HEK293 (cell line): ENCODE results near the gene SP6.

Experiments
- CTCF ChIA-PET: fragments of 350-600 bp; formaldehyde crosslinking; extraction: SDS; loops from one replicate; lab custom pipeline; 2021; ENCODE audit warnings: antibody characterized with exemption; lab: Yijun Ruan, JAX
- POLR2A ChIA-PET: fragments of 300-600 bp; formaldehyde crosslinking; extraction: SDS; loops from one replicate; lab custom pipeline; 2020; ENCODE audit warnings: antibody characterized with exemption, inconsistent platforms; lab: Yijun Ruan, JAX
- H3K27ac ChIP-seq: fragments of 200-500 bp; sonication (Bioruptor generic); 2 replicates; pipeline ENCODE4 v1.5.1; 2014; ENCODE audit warnings: low read depth, low read length, control low read depth, inconsistent platforms; ENCODE audit errors: extremely low read depth
- H3K36me3 ChIP-seq, 2 experiments: fragments of 200-500 bp in 1 of 2; sonication (Bioruptor generic) in 1 of 2; 1 replicate in 1 of 2; 2 replicates in 1 of 2; pipeline ENCODE4 v1.5.1; 2014 to 2017; ENCODE audit warnings: inconsistent platforms in 2 of 2, low read length in 2 of 2; ENCODE audit not compliant: control insufficient read depth in 2 of 2, insufficient read depth in 1 of 2
- H3K4me1 ChIP-seq: fragments of 200-500 bp; sonication (Bioruptor generic); 2 replicates; pipeline ENCODE4 v1.5.1; 2014; ENCODE audit warnings: mild to moderate bottlenecking, low read length, inconsistent platforms; ENCODE audit not compliant: control insufficient read depth, insufficient read depth
- H3K4me3 ChIP-seq: 2 replicates; pipeline ENCODE4 v1.5.1; 2011; ENCODE audit warnings: low read depth, mild to moderate bottlenecking, control low read depth, low read length, moderate library complexity
- H3K9me3 ChIP-seq: fragments of 200-500 bp; sonication (Bioruptor generic); 2 replicates; pipeline ENCODE4 v1.5.1; 2014; ENCODE audit warnings: low read depth, low read length, inconsistent platforms; ENCODE audit not compliant: control insufficient read depth, insufficient read depth
- BCL11B ChIP-seq: fragments of 450-650 bp; formaldehyde crosslinking; IDR thresholded peaks from 2 replicates; pipeline ENCODE4 v1.5.1; 2016; ENCODE audit warnings: low read depth, missing biosample characterization, missing genetic modification characterization
- GLI4 ChIP-seq: fragments of 450-650 bp; formaldehyde crosslinking; IDR thresholded peaks from 2 replicates; pipeline ENCODE4 v1.5.1; 2016; ENCODE audit warnings: missing biosample characterization, missing genetic modification characterization
- PBX3 ChIP-seq: sonication (generic); formaldehyde crosslinking; IDR thresholded peaks from 2 replicates; pipeline ENCODE4 v1.8.1; 2022; ENCODE audit warnings: mild to moderate bottlenecking, moderate library complexity, missing genetic modification reagents
- PRDM10 ChIP-seq: fragments of 450-650 bp; formaldehyde crosslinking; IDR thresholded peaks from 2 replicates; pipeline ENCODE4 v1.5.1; 2016; ENCODE audit warnings: missing biosample characterization, missing genetic modification characterization
- TRIM28 ChIP-seq: IDR thresholded peaks from 2 replicates; pipeline ENCODE4 v1.6.1; 2011; ENCODE audit warnings: low read length, control low read depth, borderline replicate concordance
- YY1 ChIP-seq: fragments of 450-650 bp; formaldehyde crosslinking; IDR thresholded peaks from 2 replicates; pipeline ENCODE4 v1.5.1; 2018; ENCODE audit warnings: missing biosample characterization, missing genetic modification characterization
- ZBTB17 ChIP-seq: fragments of 450-650 bp; formaldehyde crosslinking; IDR thresholded peaks from 2 replicates; pipeline ENCODE4 v1.5.1; 2016; ENCODE audit warnings: missing biosample characterization, missing genetic modification characterization
- ZBTB48 ChIP-seq: fragments of 450-650 bp; formaldehyde crosslinking; IDR thresholded peaks from 2 replicates; pipeline ENCODE4 v1.5.1; 2016; ENCODE audit warnings: missing biosample characterization, missing genetic modification characterization
- ZNF114 ChIP-seq: fragments of 450-650 bp; formaldehyde crosslinking; IDR thresholded peaks from 2 replicates; pipeline ENCODE4 v1.5.0; 2017; ENCODE audit warnings: missing biosample characterization, missing genetic modification characterization
- ZNF157 ChIP-seq: fragments of 450-650 bp; formaldehyde crosslinking; IDR thresholded peaks from 2 replicates; pipeline ENCODE4 v1.5.1; 2016; ENCODE audit warnings: missing biosample characterization, missing genetic modification characterization
- ZNF214 ChIP-seq: fragments of 450-650 bp; formaldehyde crosslinking; IDR thresholded peaks from 2 replicates; pipeline ENCODE4 v1.5.1; 2017; ENCODE audit warnings: missing biosample characterization, mild to moderate bottlenecking, missing genetic modification characterization, borderline replicate concordance
- ZNF24 ChIP-seq: fragments of 450-650 bp; formaldehyde crosslinking; IDR thresholded peaks from 2 replicates; pipeline ENCODE4 v1.5.1; 2016; ENCODE audit warnings: missing biosample characterization, missing genetic modification characterization
- ZNF48 ChIP-seq: fragments of 450-650 bp; formaldehyde crosslinking; IDR thresholded peaks from 2 replicates; pipeline ENCODE4 v1.5.1; 2016; ENCODE audit warnings: missing biosample characterization, missing genetic modification characterization
- ZNF501 ChIP-seq: fragments of 450-650 bp; formaldehyde crosslinking; IDR thresholded peaks from 2 replicates; pipeline ENCODE4 v1.5.1; 2016; ENCODE audit warnings: missing biosample characterization, missing genetic modification characterization
- ZNF513 ChIP-seq: fragments of 450-650 bp; IDR thresholded peaks from 2 replicates; pipeline ENCODE4 v1.5.1; 2018; ENCODE audit warnings: missing biosample characterization, missing genetic modification characterization
- ZNF529 ChIP-seq: fragments of 450-650 bp; formaldehyde crosslinking; IDR thresholded peaks from 2 replicates; pipeline ENCODE4 v1.5.1; 2017; ENCODE audit warnings: missing genetic modification characterization, missing biosample characterization; ENCODE audit not compliant: insufficient replicate concordance
- ZNF530 ChIP-seq: fragments of 450-650 bp; formaldehyde crosslinking; IDR thresholded peaks from 2 replicates; pipeline ENCODE4 v1.5.1; 2016; ENCODE audit warnings: low read depth, missing biosample characterization, missing genetic modification characterization
- ZNF544 ChIP-seq: fragments of 450-650 bp; formaldehyde crosslinking; IDR thresholded peaks from 2 replicates; pipeline ENCODE4 v1.5.0; 2017; ENCODE audit warnings: missing biosample characterization, missing genetic modification characterization
- ZNF585B ChIP-seq: fragments of 450-650 bp; formaldehyde crosslinking; IDR thresholded peaks from 2 replicates; pipeline ENCODE4 v1.5.1; 2016; ENCODE audit warnings: missing biosample characterization, missing genetic modification characterization
- ZNF621 ChIP-seq: fragments of 450-650 bp; formaldehyde crosslinking; IDR thresholded peaks from 2 replicates; pipeline ENCODE4 v1.5.1; 2017; ENCODE audit warnings: missing biosample characterization, missing genetic modification characterization
- ZNF624 ChIP-seq: fragments of 450-650 bp; formaldehyde crosslinking; IDR thresholded peaks from 2 replicates; pipeline ENCODE4 v1.5.1; 2017; ENCODE audit warnings: missing biosample characterization, missing genetic modification characterization
- ZNF704 ChIP-seq: fragments of 450-650 bp; formaldehyde crosslinking; IDR thresholded peaks from 2 replicates; pipeline ENCODE4 v1.5.1; 2016; ENCODE audit warnings: missing biosample characterization, missing genetic modification characterization
- ZNF707 ChIP-seq: fragments of 450-650 bp; formaldehyde crosslinking; IDR thresholded peaks from 2 replicates; pipeline ENCODE4 v1.5.1; 2016; ENCODE audit warnings: missing biosample characterization, missing genetic modification characterization
- ZNF777 ChIP-seq: fragments of 450-650 bp; formaldehyde crosslinking; IDR thresholded peaks from 2 replicates; pipeline ENCODE4 v1.5.1; 2017; ENCODE audit warnings: missing biosample characterization, missing genetic modification characterization, borderline replicate concordance

Gene SP6

GRCh38 chr17:47804461-47804860 lies 46.5 kb downstream of the SP6 start:
- TF ChIP-seq ZNF777 (tag by site-specific recombination) (no peak), ZBTB48 (tag by site-specific recombination) (no peak), ZNF513 (tag by site-specific recombination) (no peak), ZNF624 (tag by site-specific recombination) (no peak), ZNF621 (tag by site-specific recombination) (no peak), ZNF707 (no peak), BCL11B (tag by site-specific recombination) (no peak), YY1 (tag by site-specific recombination) (no peak), ZNF157 (no peak), ZNF585B (tag by site-specific recombination) (no peak), GLI4 (tag by site-specific recombination) (no peak), ZNF704 (tag by site-specific recombination) (no peak), PRDM10 (tag by site-specific recombination) (no peak), ZNF530 (tag by site-specific recombination) (no peak), ZNF529 (tag by site-specific recombination) (no peak)
- Histone ChIP-seq H3K27ac (no peak overlapping the region), H3K4me1 (no peaks in the 10 kb centered on the region), H3K9me3 (no peaks in the 10 kb centered on the region), H3K36me3 (peaks cover 0 to 29% of the 10 kb centered on the region in 2 experiments; a peak in 1 of 3 replicates), H3K4me3 (no peak overlapping the region)
- ChIA-PET CTCF (interaction anchor here (0.6 to 1.9 kb wide), 7 partner anchors 14 to 155 kb away, joined by 3 to 5 read pairs (median 4); no protein-coding TSS in a partner anchor), POLR2A (no interaction called here)

GRCh38 chr17:47803751-47804150 lies 47.2 kb downstream of the SP6 start:
- H3K4me1 ChIP-seq, result no peaks in the 10 kb centered on the region
- H3K4me3 ChIP-seq, result no peak overlapping the region
- no peak overlapping the region for H3K27ac ChIP-seq
- CTCF ChIA-PET, result interaction anchor here (0.6 to 1.9 kb wide), 4 partner anchors 14 to 151 kb away, joined by 3 to 5 read pairs (median 4); no protein-coding TSS in a partner anchor
- POLR2A ChIA-PET, result no interaction called here
- no peaks in the 10 kb centered on the region for H3K9me3 ChIP-seq
- peaks cover 0 to 22% of the 10 kb centered on the region in 2 experiments; a peak in 1 of 3 replicates for H3K36me3 ChIP-seq
- TF ChIP-seq ZNF114 (tag by site-specific recombination) (no peak), ZNF544 (no peak), ZBTB17 (tag by site-specific recombination) (no peak), ZNF24 (tag by site-specific recombination) (no peak), ZNF48 (tag by site-specific recombination) (no peak), ZNF501 (tag by site-specific recombination) (no peak), TRIM28 (no peak), ZNF214 (tag by site-specific recombination) (no peak), PBX3 (CRISPR knock-in tag) (no peak), ZBTB48 (tag by site-specific recombination) (no peak)
